HL-60 (cell line): ENCODE measurements around the gene UHRF2.
"Not testable (repeated sequence)": the region's sequence is repeated elsewhere in the genome, so short reads cannot be mapped to it uniquely, and the experiment has no call there.

Experiments
- DNase-seq, 2 experiments: peaks; one replicate each; pipeline ENCODE4 v3.0.0-alpha.2; 2010 to 2020; ENCODE audit warnings: low read depth in 1 of 2, low spot score in 1 of 2
- H3K27ac ChIP-seq: fragments of 250-450 bp; sonication (Bioruptor Pico); replicated peaks from 2 replicates; pipeline ENCODE4 v1.5.1; 2020; ENCODE audit warnings: mild to moderate bottlenecking, moderate library complexity
- H3K27me3 ChIP-seq: fragments of 250-450 bp; sonication (Bioruptor Pico); 2 replicates; pipeline ENCODE4 v1.5.1; 2021; ENCODE audit warnings: mild to moderate bottlenecking, moderate library complexity; ENCODE audit not compliant: insufficient read depth, poor library complexity, severe bottlenecking
- H3K4me3 ChIP-seq: replicated peaks from 2 replicates; pipeline ENCODE4 v1.5.1; 2011; ENCODE audit warnings: mild to moderate bottlenecking, control low read depth, low read length; ENCODE audit not compliant: insufficient read depth
- GABPA ChIP-seq: IDR thresholded peaks from 2 replicates; pipeline ENCODE4 v1.6.1; 2012; ENCODE audit warnings: low read depth
- POLR2AphosphoS5 ChIP-seq: IDR thresholded peaks from 2 replicates; pipeline ENCODE4 v1.6.1; 2012; ENCODE audit warnings: low read depth
- SPI1 ChIP-seq: IDR thresholded peaks from 2 replicates; pipeline ENCODE4 v1.6.1; 2012; ENCODE audit warnings: low read depth, mild to moderate bottlenecking, borderline replicate concordance
- TF ChIP-seq, protein P1 (sequence below): IDR thresholded peaks from one replicate; pipeline ENCODE4 v1.5.1; 2011; ENCODE audit warnings: low read length, control low read depth, inconsistent platforms; ENCODE audit not compliant: insufficient read depth
- TF ChIP-seq, protein P2 (sequence below): IDR thresholded peaks from 2 replicates; pipeline ENCODE4 v1.6.1; 2012; ENCODE audit warnings: low read depth; ENCODE audit not compliant: insufficient replicate concordance

UHRF2 gene

DNA sequence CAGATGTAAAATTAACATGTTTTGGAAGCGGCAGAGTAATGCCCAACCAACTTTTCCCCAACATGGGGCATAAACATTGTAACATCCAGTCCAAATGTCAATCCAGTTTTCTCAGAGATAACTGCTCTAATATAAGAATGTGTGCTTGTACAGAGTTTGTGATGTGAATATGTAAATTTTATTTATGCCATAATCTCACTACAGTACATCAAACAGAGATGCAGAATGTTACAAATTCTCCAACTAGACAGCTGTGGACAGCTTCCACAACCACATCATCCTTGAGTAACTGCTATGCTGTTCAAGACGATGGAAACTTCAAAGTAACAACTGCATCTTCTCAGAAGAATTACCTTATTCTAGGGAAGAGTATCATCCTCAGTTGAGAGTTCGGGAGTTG is 122.6 kb downstream of the UHRF2 start:
- Histone ChIP-seq H3K4me3 (no peak overlapping the region), H3K27me3 (no peaks in the 10 kb centered on the region), H3K27ac (no peak overlapping the region)
- no peak for DNase-seq
- no peak for TF ChIP-seq SPI1
- no peak for TF ChIP-seq GABPA
- TF ChIP-seq, protein P1, sequence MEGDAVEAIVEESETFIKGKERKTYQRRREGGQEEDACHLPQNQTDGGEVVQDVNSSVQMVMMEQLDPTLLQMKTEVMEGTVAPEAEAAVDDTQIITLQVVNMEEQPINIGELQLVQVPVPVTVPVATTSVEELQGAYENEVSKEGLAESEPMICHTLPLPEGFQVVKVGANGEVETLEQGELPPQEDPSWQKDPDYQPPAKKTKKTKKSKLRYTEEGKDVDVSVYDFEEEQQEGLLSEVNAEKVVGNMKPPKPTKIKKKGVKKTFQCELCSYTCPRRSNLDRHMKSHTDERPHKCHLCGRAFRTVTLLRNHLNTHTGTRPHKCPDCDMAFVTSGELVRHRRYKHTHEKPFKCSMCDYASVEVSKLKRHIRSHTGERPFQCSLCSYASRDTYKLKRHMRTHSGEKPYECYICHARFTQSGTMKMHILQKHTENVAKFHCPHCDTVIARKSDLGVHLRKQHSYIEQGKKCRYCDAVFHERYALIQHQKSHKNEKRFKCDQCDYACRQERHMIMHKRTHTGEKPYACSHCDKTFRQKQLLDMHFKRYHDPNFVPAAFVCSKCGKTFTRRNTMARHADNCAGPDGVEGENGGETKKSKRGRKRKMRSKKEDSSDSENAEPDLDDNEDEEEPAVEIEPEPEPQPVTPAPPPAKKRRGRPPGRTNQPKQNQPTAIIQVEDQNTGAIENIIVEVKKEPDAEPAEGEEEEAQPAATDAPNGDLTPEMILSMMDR = no peak
- TF ChIP-seq POLR2AphosphoS5 = no peak
- TF ChIP-seq, protein P2, sequence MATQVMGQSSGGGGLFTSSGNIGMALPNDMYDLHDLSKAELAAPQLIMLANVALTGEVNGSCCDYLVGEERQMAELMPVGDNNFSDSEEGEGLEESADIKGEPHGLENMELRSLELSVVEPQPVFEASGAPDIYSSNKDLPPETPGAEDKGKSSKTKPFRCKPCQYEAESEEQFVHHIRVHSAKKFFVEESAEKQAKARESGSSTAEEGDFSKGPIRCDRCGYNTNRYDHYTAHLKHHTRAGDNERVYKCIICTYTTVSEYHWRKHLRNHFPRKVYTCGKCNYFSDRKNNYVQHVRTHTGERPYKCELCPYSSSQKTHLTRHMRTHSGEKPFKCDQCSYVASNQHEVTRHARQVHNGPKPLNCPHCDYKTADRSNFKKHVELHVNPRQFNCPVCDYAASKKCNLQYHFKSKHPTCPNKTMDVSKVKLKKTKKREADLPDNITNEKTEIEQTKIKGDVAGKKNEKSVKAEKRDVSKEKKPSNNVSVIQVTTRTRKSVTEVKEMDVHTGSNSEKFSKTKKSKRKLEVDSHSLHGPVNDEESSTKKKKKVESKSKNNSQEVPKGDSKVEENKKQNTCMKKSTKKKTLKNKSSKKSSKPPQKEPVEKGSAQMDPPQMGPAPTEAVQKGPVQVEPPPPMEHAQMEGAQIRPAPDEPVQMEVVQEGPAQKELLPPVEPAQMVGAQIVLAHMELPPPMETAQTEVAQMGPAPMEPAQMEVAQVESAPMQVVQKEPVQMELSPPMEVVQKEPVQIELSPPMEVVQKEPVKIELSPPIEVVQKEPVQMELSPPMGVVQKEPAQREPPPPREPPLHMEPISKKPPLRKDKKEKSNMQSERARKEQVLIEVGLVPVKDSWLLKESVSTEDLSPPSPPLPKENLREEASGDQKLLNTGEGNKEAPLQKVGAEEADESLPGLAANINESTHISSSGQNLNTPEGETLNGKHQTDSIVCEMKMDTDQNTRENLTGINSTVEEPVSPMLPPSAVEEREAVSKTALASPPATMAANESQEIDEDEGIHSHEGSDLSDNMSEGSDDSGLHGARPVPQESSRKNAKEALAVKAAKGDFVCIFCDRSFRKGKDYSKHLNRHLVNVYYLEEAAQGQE = no peak

DNA sequence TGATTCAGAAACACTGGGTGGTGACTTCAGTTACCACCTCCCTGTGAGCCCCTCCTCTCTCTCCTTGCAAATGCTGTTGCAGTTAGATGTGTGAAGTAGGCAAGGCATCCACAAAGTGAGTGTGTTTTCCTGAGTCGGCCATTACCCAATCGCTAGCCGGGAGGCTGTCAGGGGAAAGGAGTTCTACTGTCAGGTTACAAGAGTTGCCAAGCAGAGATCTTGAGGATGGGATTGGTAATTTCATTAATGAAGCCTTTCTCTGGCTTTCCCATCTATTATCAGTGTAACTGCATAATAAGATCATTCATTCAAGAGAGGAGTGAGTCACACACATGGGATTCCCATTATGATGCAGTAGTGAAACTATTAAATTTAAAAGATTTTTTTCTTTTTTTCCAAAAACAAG is 125.7 kb downstream of the UHRF2 start:
- H3K27me3 ChIP-seq = no peaks in the 10 kb centered on the region
- TF ChIP-seq POLR2AphosphoS5 (no peak), GABPA (no peak), SPI1 (no peak)
- TF ChIP-seq, protein P2 = no peak
- TF ChIP-seq, protein P1 = no peak
- no peak for DNase-seq
- H3K4me3 ChIP-seq = no peak overlapping the region
- no peak overlapping the region for H3K27ac ChIP-seq

DNA sequence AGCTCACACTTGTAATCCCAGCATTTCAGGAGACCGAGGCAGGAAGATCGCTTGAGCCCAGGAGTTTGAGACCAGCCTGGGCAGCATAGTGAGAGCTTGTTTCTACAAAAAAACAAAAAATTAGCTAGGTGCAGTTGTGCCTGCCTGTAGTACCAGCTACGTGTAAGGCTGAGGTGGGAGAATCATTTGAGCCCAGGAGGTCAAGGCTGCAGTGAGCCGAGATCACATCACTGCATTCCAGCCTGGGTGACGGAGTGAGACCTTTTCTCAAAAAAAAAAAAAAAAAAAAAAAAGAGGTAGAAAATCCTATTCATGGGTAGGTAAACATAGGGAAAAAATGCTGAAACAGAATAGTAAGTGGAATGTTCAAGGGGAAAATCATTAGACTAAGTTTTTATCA is 129.6 kb downstream of the UHRF2 start:
- DNase-seq, H3K27ac ChIP-seq, H3K27me3 ChIP-seq, H3K4me3 ChIP-seq: not testable (repeated sequence)

DNA sequence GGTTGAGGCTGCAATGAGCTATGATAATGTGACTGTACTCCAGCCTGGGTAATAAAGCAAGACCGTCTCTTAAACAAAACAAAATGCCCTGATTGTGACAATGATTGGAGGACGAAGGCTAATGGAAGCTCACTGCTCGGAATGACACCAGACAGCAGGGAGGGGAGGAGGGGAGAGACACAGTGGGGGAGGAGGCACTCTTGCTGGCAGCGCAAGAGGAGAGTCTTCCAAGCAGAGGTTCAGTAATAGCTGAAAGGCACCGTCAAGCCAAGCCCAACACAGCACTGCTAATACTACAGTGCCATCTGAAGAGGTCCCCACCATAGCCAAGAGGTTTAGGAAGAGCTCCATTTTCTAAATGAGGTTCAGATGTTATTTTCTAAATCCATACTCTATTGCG is 130.2 kb downstream of the UHRF2 start:
- Histone ChIP-seq H3K27ac (no peak overlapping the region), H3K27me3 (no peaks in the 10 kb centered on the region), H3K4me3 (no peak overlapping the region)
- TF ChIP-seq POLR2AphosphoS5 = no peak
- DNase-seq = no peak

DNA sequence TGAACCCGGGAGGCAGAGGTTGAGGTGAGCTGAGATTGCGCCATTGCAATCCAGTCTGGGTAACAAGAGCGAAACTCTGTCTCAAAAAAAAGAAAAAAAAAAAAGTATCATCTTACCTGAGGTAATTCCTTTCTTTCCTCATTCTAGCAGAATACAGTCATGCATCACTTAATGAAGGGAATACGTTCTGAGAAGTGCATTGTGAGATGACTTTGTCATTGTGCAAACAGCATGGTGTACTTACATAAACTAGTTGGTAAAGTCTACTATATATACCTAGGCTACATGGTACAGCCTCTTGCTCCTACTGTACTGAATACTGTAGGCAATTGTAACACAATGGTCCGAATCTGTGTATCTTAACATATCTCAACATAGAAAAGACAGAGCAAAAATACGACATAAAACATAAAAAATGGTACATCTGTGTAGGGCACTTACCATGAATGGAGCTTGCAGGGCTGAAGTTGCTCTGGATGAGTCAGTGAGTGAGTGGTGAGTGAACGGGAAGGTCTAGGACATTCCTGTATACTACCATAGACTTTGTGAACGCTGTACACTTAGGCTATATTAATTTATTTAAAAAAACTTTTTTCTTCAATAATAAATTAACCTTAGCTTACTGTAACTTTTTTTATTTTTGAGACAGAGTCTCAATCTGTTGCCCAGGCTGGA is 132.2 kb downstream of the UHRF2 start:
- TF ChIP-seq POLR2AphosphoS5 (no peak), GABPA (no peak), SPI1 (no peak)
- TF ChIP-seq, protein P1 = no peak
- TF ChIP-seq, protein P2 = no peak
- Histone ChIP-seq H3K27me3 (no peaks in the 10 kb centered on the region), H3K4me3 (no peak overlapping the region), H3K27ac (no peak overlapping the region)
- no peak for DNase-seq
